Lower lobe of right lung (tissue), 2 donors: Measurements from ENCODE around the gene IL17RA. TPM values are rescaled to one million over a fixed set of nuclear protein-coding genes. Genes with fewer than 3 reads are reported as not detected.

Experiments
- ATAC-seq, 2 donors: fragments of 200-7000 bp; cut with Tn5 transposase; one replicate each; pipeline ENCODE4 v1.9.1; 2020 to 2022; ENCODE audit warnings: mild to moderate bottlenecking in 2 of 2, moderate library complexity in 2 of 2
- DNase-seq: peaks from one replicate; pipeline ENCODE4 v3.0.0-alpha.2; 2020
- H3K27ac ChIP-seq: fragments of 200-600 bp; one replicate; pipeline ENCODE4 v1.8.0; 2022
- H3K27me3 ChIP-seq: fragments of 200-600 bp; one replicate; pipeline ENCODE4 v1.8.0; 2022; ENCODE audit warnings: low read depth
- H3K36me3 ChIP-seq: fragments of 200-600 bp; one replicate; pipeline ENCODE4 v1.8.0; 2022; ENCODE audit warnings: mild to moderate bottlenecking
- H3K4me1 ChIP-seq: fragments of 200-600 bp; one replicate; pipeline ENCODE4 v1.8.0; 2022
- H3K4me3 ChIP-seq: fragments of 200-600 bp; one replicate; pipeline ENCODE4 v1.8.0; 2022; ENCODE audit warnings: mild to moderate bottlenecking
- H3K9me3 ChIP-seq: fragments of 200-600 bp; one replicate; pipeline ENCODE4 v1.8.0; 2022
- CTCF ChIP-seq: fragments of 200-600 bp; IDR thresholded peaks from one replicate; pipeline ENCODE4 v1.8.0; 2022; ENCODE audit warnings: antibody characterized with exemption, mild to moderate bottlenecking
- intact Hi-C: fragments of 100-400 bp; cut with DNase I; formaldehyde crosslinking; loops from one replicate; pipeline ENCODE4 v1.11.0; 2022
- total RNA-seq: library from RNA; stranded (reverse); fragmentation: NEBNext Ultra II Directional; extraction: Animal tissue kit (Norgen Biotek cat#: 25700); gene quantifications from one replicate; pipeline ENCODE4 v1.2.1, GENCODE V29; 2021
- donor health status: DM: no; HTN: yes; CAD: no; lungs with severe emphysema.

IL17RA gene
- total RNA-seq, 1 donor from 2014 or later: 54.8 TPM

GRCh38 chr22:17132112-17132511, 47.3 kb downstream of the IL17RA start:
- H3K36me3 ChIP-seq: peaks cover 4% of the 10 kb centered on the region
- H3K9me3 ChIP-seq: no peaks in the 10 kb centered on the region
- TF ChIP-seq CTCF: no peak
- intact Hi-C loops: no loop called here
- no peak overlapping the region for H3K4me3 ChIP-seq
- ATAC-seq: no peak
- no peaks in the 10 kb centered on the region for H3K4me1 ChIP-seq
- H3K27ac ChIP-seq: no peak overlapping the region
- no peaks in the 10 kb centered on the region for H3K27me3 ChIP-seq
- DNase-seq: no peak

- no peak for TF ChIP-seq CTCF
- Histone ChIP-seq H3K4me1 (no peaks in the 10 kb centered on the region), H3K9me3 (no peaks in the 10 kb centered on the region), H3K4me3 (no peak overlapping the region), H3K36me3 (peaks cover 14% of the 10 kb centered on the region), H3K27me3 (no peaks in the 10 kb centered on the region), H3K27ac (no peak overlapping the region)
- DNase-seq (no peak), ATAC-seq (no peak)
- intact Hi-C loops: no loop called here
Measured at GRCh38 chr22:17133137-17133536, 48.3 kb downstream of the IL17RA start.

GRCh38 chr22:17135153-17135760, 50.5 kb downstream of the IL17RA start:
- DNase-seq (no peak), ATAC-seq (no peak)
- H3K36me3 ChIP-seq: peaks cover 33% of the 10 kb centered on the region
- no peaks in the 10 kb centered on the region for H3K9me3 ChIP-seq
- no peak overlapping the region for H3K4me3 ChIP-seq
- no peaks in the 10 kb centered on the region for H3K27me3 ChIP-seq
- no peaks in the 10 kb centered on the region for H3K4me1 ChIP-seq
- no peak for TF ChIP-seq CTCF
- intact Hi-C loops: no loop called here
- no peak overlapping the region for H3K27ac ChIP-seq

- no peaks in the 10 kb centered on the region for H3K4me1 ChIP-seq
- no peak for TF ChIP-seq CTCF
- intact Hi-C loops: no loop called here
- ATAC-seq (no peak), DNase-seq (peak; percentile 14)
- H3K27ac ChIP-seq: no peak overlapping the region
- no peaks in the 10 kb centered on the region for H3K9me3 ChIP-seq
- H3K4me3 ChIP-seq: no peak overlapping the region
- H3K36me3 ChIP-seq: peaks cover 52% of the 10 kb centered on the region
- no peaks in the 10 kb centered on the region for H3K27me3 ChIP-seq
Measured at GRCh38 chr22:17137170-17137569, 52.4 kb downstream of the IL17RA start.

- DNase-seq (no peak), ATAC-seq (no peak)
- intact Hi-C loops: no loop called here
- Histone ChIP-seq H3K27me3 (no peaks in the 10 kb centered on the region), H3K27ac (no peak overlapping the region), H3K4me3 (no peak overlapping the region), H3K4me1 (no peaks in the 10 kb centered on the region), H3K9me3 (no peaks in the 10 kb centered on the region), H3K36me3 (peaks cover 60% of the 10 kb centered on the region)
- no peak for TF ChIP-seq CTCF
Measured at GRCh38 chr22:17137861-17138425, 53.1 kb downstream of the IL17RA start.
